Adrenal gland (tissue), 5 donors: ENCODE data around the gene LRRC53.

Experiments used
- POLR2A ChIP-seq, 2 donors: fragments of 450-650 bp; IDR thresholded peaks; one replicate each; pipeline ENCODE4 v1.6.1; 2017; ENCODE audit warnings: antibody characterized with exemption in 2 of 2, mild to moderate bottlenecking in 2 of 2, moderate library complexity in 1 of 2
- TF ChIP-seq, protein P1 (sequence below), 6 experiments: fragments of 450-650 bp in 4 of 6; fragments of 200-600 bp in 2 of 6; sonication (generic) in 1 of 6; IDR thresholded peaks; 1 replicate in 5 of 6; 2 replicates in 1 of 6; pipeline versions ENCODE4 v1.5.1 to v1.8.0; 2016 to 2021; ENCODE audit warnings: antibody characterized with exemption in 6 of 6, mild to moderate bottlenecking in 2 of 6, moderate library complexity in 1 of 6
- donor health status: DM: no; HTN: no; CAD: no.

DNA sequence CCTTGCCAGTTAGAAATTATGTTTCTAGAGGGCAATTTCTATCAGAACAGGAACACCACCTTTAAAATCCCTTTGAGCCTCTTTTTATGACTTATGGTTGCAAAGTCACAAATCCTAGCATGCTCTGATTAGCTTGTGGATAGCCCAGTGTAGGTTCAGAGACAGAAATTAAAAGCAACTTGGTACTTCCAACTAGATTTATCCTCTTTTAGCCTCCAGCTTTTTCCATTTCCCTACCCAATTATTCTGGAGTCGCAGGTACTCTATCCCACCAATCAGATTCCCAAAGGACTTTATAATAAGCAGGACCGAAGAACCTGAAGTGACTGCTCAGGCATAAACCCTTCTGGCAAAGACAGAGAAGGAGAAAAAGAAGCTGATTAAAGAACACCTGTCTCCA, 33.4 kb upstream of the LRRC53 start:
- TF ChIP-seq, protein P1, sequence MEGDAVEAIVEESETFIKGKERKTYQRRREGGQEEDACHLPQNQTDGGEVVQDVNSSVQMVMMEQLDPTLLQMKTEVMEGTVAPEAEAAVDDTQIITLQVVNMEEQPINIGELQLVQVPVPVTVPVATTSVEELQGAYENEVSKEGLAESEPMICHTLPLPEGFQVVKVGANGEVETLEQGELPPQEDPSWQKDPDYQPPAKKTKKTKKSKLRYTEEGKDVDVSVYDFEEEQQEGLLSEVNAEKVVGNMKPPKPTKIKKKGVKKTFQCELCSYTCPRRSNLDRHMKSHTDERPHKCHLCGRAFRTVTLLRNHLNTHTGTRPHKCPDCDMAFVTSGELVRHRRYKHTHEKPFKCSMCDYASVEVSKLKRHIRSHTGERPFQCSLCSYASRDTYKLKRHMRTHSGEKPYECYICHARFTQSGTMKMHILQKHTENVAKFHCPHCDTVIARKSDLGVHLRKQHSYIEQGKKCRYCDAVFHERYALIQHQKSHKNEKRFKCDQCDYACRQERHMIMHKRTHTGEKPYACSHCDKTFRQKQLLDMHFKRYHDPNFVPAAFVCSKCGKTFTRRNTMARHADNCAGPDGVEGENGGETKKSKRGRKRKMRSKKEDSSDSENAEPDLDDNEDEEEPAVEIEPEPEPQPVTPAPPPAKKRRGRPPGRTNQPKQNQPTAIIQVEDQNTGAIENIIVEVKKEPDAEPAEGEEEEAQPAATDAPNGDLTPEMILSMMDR (IDR thresholded peaks at IDR 0.05): no peak
- TF ChIP-seq POLR2A (IDR thresholded peaks at IDR 0.05): no peak
